Measurements from ENCODE around the gene PLEKHG3. TPM values are rescaled to one million over a fixed set of nuclear protein-coding genes. Genes with fewer than 3 reads are reported as not detected.

The PLEKHG3 gene
- total RNA-seq, 2 experiments from 2014 or later, result not detected

GRCh38 chr14:64792871-64793560, 88.8 kb downstream of the PLEKHG3 start:
- Histone ChIP-seq H3K4me1 (ENCODE audit: insufficient read depth, low read length, poor library complexity, severe bottlenecking) (no peaks in the 10 kb centered on the region), H4K20me1 (ENCODE audit: insufficient read depth, low read length) (no peaks in the 10 kb centered on the region), H3K4me3 (ENCODE audit: low read depth, low read length, poor library complexity, severe bottlenecking) (no peak overlapping the region), H3K79me2 (ENCODE audit: insufficient read depth, low read depth, low read length) (no peaks in the 10 kb centered on the region), H3K36me3 (ENCODE audit: insufficient read depth, low read length) (no peaks in the 10 kb centered on the region), H3K4me2 (ENCODE audit: low read length) (no peak overlapping the region), H3K9me3 (ENCODE audit: low read length) (no peaks in the 10 kb centered on the region), H2AFZ (ENCODE audit: low read length) (no peak overlapping the region), H3K27ac (ENCODE audit: low read depth, low read length, poor library complexity, severe bottlenecking) (no peak overlapping the region), H3K9me2 (ENCODE audit: insufficient read depth, low read length) (no peaks in the 10 kb centered on the region)
- no peak for DNase-seq (ENCODE audit: low spot score)
- POLR2A ChIA-PET, result no interaction called here
- CTCF ChIA-PET (ENCODE audit: unreplicated experiment), result no interaction called here
- TF ChIP-seq CTCF (conservative IDR thresholded peaks at IDR 0.05; ENCODE audit: low read length) (no peak), EZH2phosphoT487 (IDR thresholded peaks at IDR 0.05; ENCODE audit: borderline replicate concordance, low read depth, low read length) (no peak)
- BruUV-seq (replicated peaks), result no TSS peak
- intact Hi-C loops (cut with micrococcal nuclease; ENCODE audit: unreplicated experiment), result no loop called here

GRCh38 chr14:64795211-64795610, 91.0 kb downstream of the PLEKHG3 start:
- POLR2A ChIA-PET, result no interaction called here
- Histone ChIP-seq H3K9me3 (ENCODE audit: low read length) (no peaks in the 10 kb centered on the region), H3K79me2 (ENCODE audit: insufficient read depth, low read depth, low read length) (no peaks in the 10 kb centered on the region), H3K4me3 (ENCODE audit: low read depth, low read length, poor library complexity, severe bottlenecking) (no peak overlapping the region), H4K20me1 (ENCODE audit: insufficient read depth, low read length) (no peaks in the 10 kb centered on the region), H3K36me3 (ENCODE audit: insufficient read depth, low read length) (no peaks in the 10 kb centered on the region), H3K27ac (ENCODE audit: low read depth, low read length, poor library complexity, severe bottlenecking) (no peak overlapping the region), H3K9me2 (ENCODE audit: insufficient read depth, low read length) (no peaks in the 10 kb centered on the region), H3K4me1 (ENCODE audit: insufficient read depth, low read length, poor library complexity, severe bottlenecking) (no peaks in the 10 kb centered on the region), H3K4me2 (ENCODE audit: low read length) (no peak overlapping the region), H2AFZ (ENCODE audit: low read length) (no peak overlapping the region)
- TF ChIP-seq CTCF (conservative IDR thresholded peaks at IDR 0.05; ENCODE audit: low read length) (no peak), EZH2phosphoT487 (IDR thresholded peaks at IDR 0.05; ENCODE audit: borderline replicate concordance, low read depth, low read length) (no peak)
- BruUV-seq (replicated peaks), result no TSS peak
- DNase-seq (ENCODE audit: low spot score), result no peak
- intact Hi-C loops (cut with micrococcal nuclease; ENCODE audit: unreplicated experiment), result no loop called here
- CTCF ChIA-PET (ENCODE audit: unreplicated experiment), result interaction anchor here (0.6 kb wide), 1 partner anchor 1649 kb away, joined by 4 read pairs; no protein-coding TSS in a partner anchor

- H3K4me1 ChIP-seq (ENCODE audit: insufficient read depth, low read length, poor library complexity, severe bottlenecking), result no peaks in the 10 kb centered on the region
- ChIA-PET CTCF (ENCODE audit: unreplicated experiment) (no interaction called here), POLR2A (no interaction called here)
- H3K79me2 ChIP-seq (ENCODE audit: insufficient read depth, low read depth, low read length), result no peaks in the 10 kb centered on the region
- BruUV-seq (replicated peaks), result no TSS peak
- H3K9me3 ChIP-seq (ENCODE audit: low read length), result no peaks in the 10 kb centered on the region
- DNase-seq (ENCODE audit: low spot score), result no peak
- intact Hi-C loops (cut with micrococcal nuclease; ENCODE audit: unreplicated experiment), result no loop called here
- H2AFZ ChIP-seq (ENCODE audit: low read length), result no peak overlapping the region
- H3K27ac ChIP-seq (ENCODE audit: low read depth, low read length, poor library complexity, severe bottlenecking), result no peak overlapping the region
- no peak for TF ChIP-seq EZH2phosphoT487 (IDR thresholded peaks at IDR 0.05; ENCODE audit: borderline replicate concordance, low read depth, low read length)
- no peak for TF ChIP-seq CTCF (conservative IDR thresholded peaks at IDR 0.05; ENCODE audit: low read length)
- no peak overlapping the region for H3K4me2 ChIP-seq (ENCODE audit: low read length)
- no peak overlapping the region for H3K4me3 ChIP-seq (ENCODE audit: low read depth, low read length, poor library complexity, severe bottlenecking)
- H3K36me3 ChIP-seq (ENCODE audit: insufficient read depth, low read length), result no peaks in the 10 kb centered on the region
- no peaks in the 10 kb centered on the region for H4K20me1 ChIP-seq (ENCODE audit: insufficient read depth, low read length)
- H3K9me2 ChIP-seq (ENCODE audit: insufficient read depth, low read length), result no peaks in the 10 kb centered on the region
These were observed 91.7 kb downstream of the PLEKHG3 start for GRCh38 chr14:64795921-64796320.

Measured in OCI-LY7 (cell line).